H4 (cell line): Measurements from ENCODE around the gene ST3GAL2. TPM values are rescaled to one million over a fixed set of nuclear protein-coding genes. Genes with fewer than 3 reads are reported as not detected.
"Not testable (repeated sequence)": the region's sequence is repeated elsewhere in the genome, so short reads cannot be mapped to it uniquely, and the experiment has no call there.

Experiments used
- DNase-seq: peaks from one replicate; pipeline ENCODE4 v3.0.0-alpha.2; 2015; ENCODE audit warnings: low spot score
- total RNA-seq: library from RNA; depleted of rRNA; stranded (reverse); fragments of >200 nt; shearing (Covaris generic); gene quantifications from 2 replicates; pipeline ENCODE4 v1.2.3, GENCODE V29; 2014

ST3GAL2 gene
- total RNA-seq, 1 experiment from 2014 or later, result 30.6 TPM

- not testable (repeated sequence) for DNase-seq
These were observed 52.5 kb downstream of the ST3GAL2 start for GRCh38 chr16:70386289-70386986.

- no peak for DNase-seq
These were observed 55.4 kb downstream of the ST3GAL2 start for GRCh38 chr16:70383421-70383960.

GRCh38 chr16:70381604-70382342 is 57.1 kb downstream of the ST3GAL2 start:
- DNase-seq, result no peak

GRCh38 chr16:70380919-70381603 is 57.8 kb downstream of the ST3GAL2 start:
- peak; percentile 79 for DNase-seq

- DNase-seq, result peak; percentile 80
These were observed 58.5 kb downstream of the ST3GAL2 start for GRCh38 chr16:70380248-70380918.

- DNase-seq, result no peak
These were observed 59.9 kb downstream of the ST3GAL2 start for GRCh38 chr16:70378869-70379493.

- no peak for DNase-seq
These were observed 61.1 kb downstream of the ST3GAL2 start for GRCh38 chr16:70377782-70378181.

- DNase-seq, result no peak
These were observed 63.0 kb downstream of the ST3GAL2 start for GRCh38 chr16:70375636-70376611.

- no peak for DNase-seq
These were observed 64.7 kb downstream of the ST3GAL2 start for GRCh38 chr16:70374213-70374612.

GRCh38 chr16:70372921-70373728 is 65.8 kb downstream of the ST3GAL2 start:
- DNase-seq, result no peak

GRCh38 chr16:70370924-70371323 is 68.0 kb downstream of the ST3GAL2 start:
- no peak for DNase-seq

GRCh38 chr16:70370145-70370544 is 68.8 kb downstream of the ST3GAL2 start:
- not testable (repeated sequence) for DNase-seq

- DNase-seq, result no peak
These were observed 74.5 kb downstream of the ST3GAL2 start for GRCh38 chr16:70364399-70364798.

- DNase-seq, result no peak
These were observed 79.3 kb downstream of the ST3GAL2 start for GRCh38 chr16:70359552-70359951.

GRCh38 chr16:70349783-70350182 is 89.1 kb downstream of the ST3GAL2 start:
- DNase-seq, result no peak

GRCh38 chr16:70348991-70349390 is 89.9 kb downstream of the ST3GAL2 start:
- no peak for DNase-seq

- no peak for DNase-seq
These were observed 93.1 kb downstream of the ST3GAL2 start for GRCh38 chr16:70345840-70346239.

GRCh38 chr16:70342016-70342415 is 96.9 kb downstream of the ST3GAL2 start:
- no peak for DNase-seq

- DNase-seq, result no peak
These were observed 97.3 kb downstream of the ST3GAL2 start for GRCh38 chr16:70341600-70341999.
